ENCODE measurements around the gene LCE7A. TPM values are rescaled to one million over a fixed set of nuclear protein-coding genes. Genes with fewer than 3 reads are reported as not detected.

LCE7A gene, protein sequence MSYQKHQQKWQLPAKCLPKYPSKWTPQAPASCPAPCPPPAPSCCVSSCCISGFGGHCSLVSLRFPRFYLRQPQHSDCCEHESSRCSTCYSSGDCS
- total RNA-seq = not detected in 2 replicates
- polyA plus RNA-seq = not detected in 2 replicates
- polyA plus RNA-seq (2012) = not detected in 2 replicates
- not detected in 2 replicates for polyA minus RNA-seq (ENCODE audit: low replicate concordance)

DNA sequence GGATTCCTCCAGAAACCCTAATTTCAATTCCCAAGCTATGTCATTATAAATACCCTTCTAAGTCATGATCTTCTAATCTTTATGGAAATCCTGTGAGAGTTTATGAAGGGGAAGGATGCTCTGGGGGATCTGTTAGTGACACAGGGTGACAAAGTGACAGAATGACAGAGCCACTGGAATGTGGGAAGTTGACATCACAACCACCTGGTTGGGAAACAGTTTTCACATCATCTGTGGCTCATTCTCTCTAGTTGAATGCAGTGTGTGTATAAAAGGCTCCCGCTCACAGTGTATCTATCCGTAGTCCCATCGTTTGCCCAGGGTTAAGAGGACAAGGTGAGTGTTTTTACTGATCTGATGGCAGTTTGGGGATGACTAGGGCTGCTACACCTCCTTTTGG, at the start of gene LCE7A:
Gene LCE7A, plus strand, starts transcription at position 301 of the 400 bp plus-strand sequence. CDS start 702 bp downstream, outside the sequence.
- Histone ChIP-seq H3K79me2 (ENCODE audit: control insufficient read depth, insufficient read depth, low read length) (no peaks in the 10 kb centered on the region), H3K4me1 (ENCODE audit: control insufficient read depth, extremely low read depth, insufficient read depth, low read length) (no peaks in the 10 kb centered on the region), H3K4me2 (ENCODE audit: extremely low read depth, insufficient read depth, low read length) (no peak within 1 kb of the TSS), H3K36me3 (ENCODE audit: control insufficient read depth, insufficient read depth, low read length) (no peaks in the 10 kb centered on the region), H3K27me3 (ENCODE audit: control insufficient read depth, insufficient read depth, low read length) (no peaks in the 10 kb centered on the region), H3K27ac (ENCODE audit: insufficient read depth, low read length) (no peak within 1 kb of the TSS), H3K9ac (ENCODE audit: insufficient read depth, low read length) (no peak within 1 kb of the TSS), H3K4me3 (replicated peaks in 1 of 4; ENCODE audit: control extremely low read depth in 1 of 4, insufficient read depth in 1 of 4, low read depth in 3 of 4, low read length in 4 of 4) (no peak within 1 kb of the TSS), H3K9me3 (ENCODE audit: control insufficient read depth, insufficient read depth, low read depth, low read length) (no peaks in the 10 kb centered on the region), H2AFZ (ENCODE audit: low read length) (no peak within 1 kb of the TSS), H4K20me1 (ENCODE audit: control insufficient read depth, extremely low read depth, insufficient read depth, low read length) (no peaks in the 10 kb centered on the region)
- DNase-seq (ENCODE audit: low read depth in 2 of 2) = no peak
- TF ChIP-seq, protein P1, sequence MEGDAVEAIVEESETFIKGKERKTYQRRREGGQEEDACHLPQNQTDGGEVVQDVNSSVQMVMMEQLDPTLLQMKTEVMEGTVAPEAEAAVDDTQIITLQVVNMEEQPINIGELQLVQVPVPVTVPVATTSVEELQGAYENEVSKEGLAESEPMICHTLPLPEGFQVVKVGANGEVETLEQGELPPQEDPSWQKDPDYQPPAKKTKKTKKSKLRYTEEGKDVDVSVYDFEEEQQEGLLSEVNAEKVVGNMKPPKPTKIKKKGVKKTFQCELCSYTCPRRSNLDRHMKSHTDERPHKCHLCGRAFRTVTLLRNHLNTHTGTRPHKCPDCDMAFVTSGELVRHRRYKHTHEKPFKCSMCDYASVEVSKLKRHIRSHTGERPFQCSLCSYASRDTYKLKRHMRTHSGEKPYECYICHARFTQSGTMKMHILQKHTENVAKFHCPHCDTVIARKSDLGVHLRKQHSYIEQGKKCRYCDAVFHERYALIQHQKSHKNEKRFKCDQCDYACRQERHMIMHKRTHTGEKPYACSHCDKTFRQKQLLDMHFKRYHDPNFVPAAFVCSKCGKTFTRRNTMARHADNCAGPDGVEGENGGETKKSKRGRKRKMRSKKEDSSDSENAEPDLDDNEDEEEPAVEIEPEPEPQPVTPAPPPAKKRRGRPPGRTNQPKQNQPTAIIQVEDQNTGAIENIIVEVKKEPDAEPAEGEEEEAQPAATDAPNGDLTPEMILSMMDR (conservative IDR thresholded peaks at IDR 0.05 in 1 of 2, IDR thresholded peaks at IDR 0.05 in 1 of 2; ENCODE audit: low read depth in 1 of 2, low read length in 2 of 2) = no peak
- no peak for TF ChIP-seq EZH2 (IDR thresholded peaks at IDR 0.05; ENCODE audit: low read length, missing control alignments)

DNA sequence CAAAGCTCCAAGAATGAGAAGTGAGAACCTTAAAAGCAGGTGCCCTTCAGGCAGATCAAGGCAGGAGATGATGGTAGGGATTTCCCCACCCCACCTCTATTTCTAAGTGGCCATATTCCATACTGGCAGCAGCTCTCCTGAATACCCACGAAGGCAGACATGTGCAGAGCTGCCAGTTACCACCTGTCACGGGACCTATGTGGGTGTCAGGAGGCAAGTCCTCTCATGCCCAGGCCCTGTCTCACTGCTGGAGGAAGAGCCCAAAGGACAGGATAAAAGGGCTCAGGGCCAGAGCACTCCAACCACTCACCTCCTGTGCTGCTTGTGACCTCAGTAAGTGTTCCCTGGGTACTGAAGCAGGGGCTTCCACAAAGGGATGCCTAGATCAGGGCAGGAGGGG, 48.7 kb upstream of the LCE7A start:
- no peaks in the 10 kb centered on the region for H3K27me3 ChIP-seq (ENCODE audit: control insufficient read depth, insufficient read depth, low read length)
- H4K20me1 ChIP-seq (ENCODE audit: control insufficient read depth, extremely low read depth, insufficient read depth, low read length) = no peaks in the 10 kb centered on the region
- no peaks in the 10 kb centered on the region for H3K79me2 ChIP-seq (ENCODE audit: control insufficient read depth, insufficient read depth, low read length)
- no peak overlapping the region for H3K9ac ChIP-seq (ENCODE audit: insufficient read depth, low read length)
- DNase-seq (ENCODE audit: low read depth in 2 of 2) = no peak
- H3K27ac ChIP-seq (ENCODE audit: insufficient read depth, low read length) = no peak overlapping the region
- TF ChIP-seq, protein P1 (conservative IDR thresholded peaks at IDR 0.05 in 1 of 2, IDR thresholded peaks at IDR 0.05 in 1 of 2; ENCODE audit: low read depth in 1 of 2, low read length in 2 of 2) = no peak
- TF ChIP-seq EZH2 (IDR thresholded peaks at IDR 0.05; ENCODE audit: low read length, missing control alignments) = no peak
- H3K9me3 ChIP-seq (ENCODE audit: control insufficient read depth, insufficient read depth, low read depth, low read length) = no peaks in the 10 kb centered on the region
- no peaks in the 10 kb centered on the region for H3K36me3 ChIP-seq (ENCODE audit: control insufficient read depth, insufficient read depth, low read length)
- H3K4me3 ChIP-seq (replicated peaks in 1 of 4; ENCODE audit: control extremely low read depth in 1 of 4, insufficient read depth in 1 of 4, low read depth in 3 of 4, low read length in 4 of 4) = no peak overlapping the region
- H2AFZ ChIP-seq (ENCODE audit: low read length) = no peak overlapping the region
- H3K4me1 ChIP-seq (ENCODE audit: control insufficient read depth, extremely low read depth, insufficient read depth, low read length) = no peaks in the 10 kb centered on the region
- no peak overlapping the region for H3K4me2 ChIP-seq (ENCODE audit: extremely low read depth, insufficient read depth, low read length)

- Histone ChIP-seq H3K27me3 (ENCODE audit: control insufficient read depth, insufficient read depth, low read length) (no peaks in the 10 kb centered on the region), H3K9ac (ENCODE audit: insufficient read depth, low read length) (no peak within 1 kb of the TSS), H3K9me3 (ENCODE audit: control insufficient read depth, insufficient read depth, low read depth, low read length) (no peaks in the 10 kb centered on the region), H2AFZ (ENCODE audit: low read length) (no peak within 1 kb of the TSS), H3K27ac (ENCODE audit: insufficient read depth, low read length) (no peak within 1 kb of the TSS), H3K79me2 (ENCODE audit: control insufficient read depth, insufficient read depth, low read length) (no peaks in the 10 kb centered on the region), H3K4me3 (replicated peaks in 1 of 4; ENCODE audit: control extremely low read depth in 1 of 4, insufficient read depth in 1 of 4, low read depth in 3 of 4, low read length in 4 of 4) (no peak within 1 kb of the TSS), H3K4me2 (ENCODE audit: extremely low read depth, insufficient read depth, low read length) (no peak within 1 kb of the TSS), H3K4me1 (ENCODE audit: control insufficient read depth, extremely low read depth, insufficient read depth, low read length) (no peaks in the 10 kb centered on the region), H4K20me1 (ENCODE audit: control insufficient read depth, extremely low read depth, insufficient read depth, low read length) (no peaks in the 10 kb centered on the region), H3K36me3 (ENCODE audit: control insufficient read depth, insufficient read depth, low read length) (no peaks in the 10 kb centered on the region)
- no peak for DNase-seq (ENCODE audit: low read depth in 2 of 2)
- no peak for TF ChIP-seq EZH2 (IDR thresholded peaks at IDR 0.05; ENCODE audit: low read length, missing control alignments)
These were observed 48.1 kb upstream of the LCE7A start, which contains the start of gene LCE1B for GRCh38 chr1:152811671-152812070. LCE1B (plus strand) TSS chr1:152811971; CDS start chr1:152812447, 476 bp downstream.

Data from fibroblast of lung (primary cell).